Sigmoid colon (tissue), 4 donors: ENCODE results near the gene YTHDC1.

ENCODE experiments used
- EP300 ChIP-seq, 4 donors: sonication (generic); formaldehyde crosslinking; IDR thresholded peaks; one replicate each; pipeline ENCODE4 v1.6.1; 2017; ENCODE audit warnings: antibody characterized with exemption in 4 of 4
- POLR2A ChIP-seq, 2 donors: fragments of 450-650 bp; IDR thresholded peaks; one replicate each; pipeline ENCODE4 v1.6.1; 2016; ENCODE audit warnings: antibody characterized with exemption in 2 of 2, mild to moderate bottlenecking in 2 of 2, moderate library complexity in 2 of 2
- TF ChIP-seq, protein P1 (sequence below), 4 experiments: fragments of 450-650 bp in 3 of 4; fragments of 200-600 bp in 1 of 4; IDR thresholded peaks; one replicate each; pipeline ENCODE4 v1.5.1; 2016 to 2019; ENCODE audit warnings: antibody characterized with exemption in 4 of 4, mild to moderate bottlenecking in 3 of 4, moderate library complexity in 2 of 4

DNA sequence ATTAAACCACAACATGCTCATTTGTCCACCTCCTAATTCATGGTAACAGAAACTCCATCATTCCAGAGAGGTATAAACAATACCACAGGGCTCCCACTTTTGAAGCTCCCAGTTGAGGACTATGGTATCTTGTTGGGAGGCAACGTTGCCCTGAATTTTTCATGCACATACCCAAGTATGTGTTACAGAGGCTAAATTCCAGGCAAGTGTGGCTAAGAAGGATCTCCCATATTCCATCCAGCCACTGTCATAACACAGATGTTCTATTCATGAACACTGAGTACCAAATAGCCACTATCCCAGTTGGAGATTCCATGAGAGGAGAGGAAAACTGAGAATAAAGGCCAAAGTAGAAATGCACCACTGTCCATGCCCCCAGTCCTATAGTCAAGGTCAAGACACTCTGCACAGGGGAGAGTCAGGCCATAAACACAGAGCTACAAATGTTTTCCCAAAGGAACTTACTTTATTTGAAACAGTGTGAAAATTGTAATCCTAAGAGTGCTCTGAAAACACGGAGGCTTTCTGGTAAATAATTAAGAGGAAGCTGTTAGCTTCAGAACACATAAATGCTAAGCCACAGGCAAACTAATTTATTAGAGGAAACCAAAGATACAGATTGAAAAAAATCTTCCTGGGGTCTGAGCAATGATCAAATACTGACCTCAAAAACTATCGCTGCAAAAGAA is 62.0 kb downstream of the YTHDC1 start:
- TF ChIP-seq POLR2A (IDR thresholded peaks at IDR 0.05) (no peak), EP300 (IDR thresholded peaks at IDR 0.05) (no peak)
- TF ChIP-seq, protein P1, sequence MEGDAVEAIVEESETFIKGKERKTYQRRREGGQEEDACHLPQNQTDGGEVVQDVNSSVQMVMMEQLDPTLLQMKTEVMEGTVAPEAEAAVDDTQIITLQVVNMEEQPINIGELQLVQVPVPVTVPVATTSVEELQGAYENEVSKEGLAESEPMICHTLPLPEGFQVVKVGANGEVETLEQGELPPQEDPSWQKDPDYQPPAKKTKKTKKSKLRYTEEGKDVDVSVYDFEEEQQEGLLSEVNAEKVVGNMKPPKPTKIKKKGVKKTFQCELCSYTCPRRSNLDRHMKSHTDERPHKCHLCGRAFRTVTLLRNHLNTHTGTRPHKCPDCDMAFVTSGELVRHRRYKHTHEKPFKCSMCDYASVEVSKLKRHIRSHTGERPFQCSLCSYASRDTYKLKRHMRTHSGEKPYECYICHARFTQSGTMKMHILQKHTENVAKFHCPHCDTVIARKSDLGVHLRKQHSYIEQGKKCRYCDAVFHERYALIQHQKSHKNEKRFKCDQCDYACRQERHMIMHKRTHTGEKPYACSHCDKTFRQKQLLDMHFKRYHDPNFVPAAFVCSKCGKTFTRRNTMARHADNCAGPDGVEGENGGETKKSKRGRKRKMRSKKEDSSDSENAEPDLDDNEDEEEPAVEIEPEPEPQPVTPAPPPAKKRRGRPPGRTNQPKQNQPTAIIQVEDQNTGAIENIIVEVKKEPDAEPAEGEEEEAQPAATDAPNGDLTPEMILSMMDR (IDR thresholded peaks at IDR 0.05) = no peak
